ENCODE measurements around the gene MAB21L3. TPM values are rescaled to one million over a fixed set of nuclear protein-coding genes. Genes with fewer than 3 reads are reported as not detected.
"Not testable (repeated sequence)": the region's sequence is repeated elsewhere in the genome, so short reads cannot be mapped to it uniquely, and the experiment has no call there.

The MAB21L3 gene
- total RNA-seq, 1 donor from 2014 or later: not detected

- H3K27me3 ChIP-seq (ENCODE audit: control insufficient read depth in 3 of 3, insufficient read depth in 3 of 3, low read length in 3 of 3): peaks cover 0 to 8% (median 0%) of the 10 kb centered on the region in 3 donors
- H3K4me1 ChIP-seq (ENCODE audit: control insufficient read depth in 3 of 3, insufficient read depth in 3 of 3, low read length in 3 of 3): no peaks in the 10 kb centered on the region
- H3K27ac ChIP-seq (ENCODE audit: low read depth, low read length): no peak overlapping the region
- no peak overlapping the region for H3K4me3 ChIP-seq (ENCODE audit: low read length in 3 of 3)
- no peaks in the 10 kb centered on the region for H3K9me3 ChIP-seq (ENCODE audit: control insufficient read depth in 3 of 3, low read length in 3 of 3)
- H3K36me3 ChIP-seq (ENCODE audit: control insufficient read depth in 3 of 3, insufficient read depth in 3 of 3, low read length in 3 of 3): no peaks in the 10 kb centered on the region
- no peak overlapping the region for H3K9ac ChIP-seq (ENCODE audit: low read depth in 1 of 3, low read length in 3 of 3)
These were observed 20.8 kb downstream of the MAB21L3 start for GRCh38 chr1:116131866-116132605.

- Histone ChIP-seq H3K9me3 (ENCODE audit: control insufficient read depth in 3 of 3, low read length in 3 of 3) (no peaks in the 10 kb centered on the region), H3K4me1 (ENCODE audit: control insufficient read depth in 3 of 3, insufficient read depth in 3 of 3, low read length in 3 of 3) (peaks cover 0 to 2% (median 0%) of the 10 kb centered on the region in 3 donors), H3K27me3 (ENCODE audit: control insufficient read depth in 3 of 3, insufficient read depth in 3 of 3, low read length in 3 of 3) (peaks cover 0 to 5% (median 0%) of the 10 kb centered on the region in 3 donors), H3K36me3 (ENCODE audit: control insufficient read depth in 3 of 3, insufficient read depth in 3 of 3, low read length in 3 of 3) (no peaks in the 10 kb centered on the region), H3K27ac (ENCODE audit: low read depth, low read length) (no peak overlapping the region), H3K4me3 (ENCODE audit: low read length in 3 of 3) (no peak overlapping the region), H3K9ac (ENCODE audit: low read depth in 1 of 3, low read length in 3 of 3) (no peak overlapping the region)
These were observed 22.7 kb downstream of the MAB21L3 start for GRCh38 chr1:116133696-116134475.

GRCh38 chr1:116134476-116134773, 23.2 kb downstream of the MAB21L3 start:
- Histone ChIP-seq H3K4me1 (ENCODE audit: control insufficient read depth in 3 of 3, insufficient read depth in 3 of 3, low read length in 3 of 3) (peaks cover 0 to 5% (median 0%) of the 10 kb centered on the region in 3 donors), H3K27me3 (ENCODE audit: control insufficient read depth in 3 of 3, insufficient read depth in 3 of 3, low read length in 3 of 3) (no peaks in the 10 kb centered on the region), H3K27ac (ENCODE audit: low read depth, low read length) (no peak overlapping the region), H3K4me3 (ENCODE audit: low read length in 3 of 3) (no peak overlapping the region), H3K9me3 (ENCODE audit: control insufficient read depth in 3 of 3, low read length in 3 of 3) (no peaks in the 10 kb centered on the region), H3K36me3 (ENCODE audit: control insufficient read depth in 3 of 3, insufficient read depth in 3 of 3, low read length in 3 of 3) (no peaks in the 10 kb centered on the region), H3K9ac (ENCODE audit: low read depth in 1 of 3, low read length in 3 of 3) (no peak overlapping the region)

- Histone ChIP-seq H3K36me3 (ENCODE audit: control insufficient read depth in 3 of 3, insufficient read depth in 3 of 3, low read length in 3 of 3) (no peaks in the 10 kb centered on the region), H3K4me3 (ENCODE audit: low read length in 3 of 3) (no peak overlapping the region), H3K4me1 (ENCODE audit: control insufficient read depth in 3 of 3, insufficient read depth in 3 of 3, low read length in 3 of 3) (peaks cover 0 to 5% (median 0%) of the 10 kb centered on the region in 3 donors), H3K9ac (ENCODE audit: low read depth in 1 of 3, low read length in 3 of 3) (peak overlapping the region in 1 of 3 donors; percentile 26), H3K27ac (ENCODE audit: low read depth, low read length) (no peak overlapping the region), H3K27me3 (ENCODE audit: control insufficient read depth in 3 of 3, insufficient read depth in 3 of 3, low read length in 3 of 3) (no peaks in the 10 kb centered on the region), H3K9me3 (ENCODE audit: control insufficient read depth in 3 of 3, low read length in 3 of 3) (no peaks in the 10 kb centered on the region)
These were observed 27.1 kb downstream of the MAB21L3 start for GRCh38 chr1:116138277-116138792.

- no peaks in the 10 kb centered on the region for H3K36me3 ChIP-seq (ENCODE audit: control insufficient read depth in 3 of 3, insufficient read depth in 3 of 3, low read length in 3 of 3)
- H3K4me3 ChIP-seq (ENCODE audit: low read length in 3 of 3): no peak overlapping the region
- H3K4me1 ChIP-seq (ENCODE audit: control insufficient read depth in 3 of 3, insufficient read depth in 3 of 3, low read length in 3 of 3): peaks cover 0 to 5% (median 0%) of the 10 kb centered on the region in 3 donors
- no peaks in the 10 kb centered on the region for H3K27me3 ChIP-seq (ENCODE audit: control insufficient read depth in 3 of 3, insufficient read depth in 3 of 3, low read length in 3 of 3)
- no peak overlapping the region for H3K9ac ChIP-seq (ENCODE audit: low read depth in 1 of 3, low read length in 3 of 3)
- peaks cover 0 to 4% (median 0%) of the 10 kb centered on the region in 3 donors for H3K9me3 ChIP-seq (ENCODE audit: control insufficient read depth in 3 of 3, low read length in 3 of 3)
- no peak overlapping the region for H3K27ac ChIP-seq (ENCODE audit: low read depth, low read length)
These were observed 28.5 kb downstream of the MAB21L3 start for GRCh38 chr1:116139592-116140134.

- peaks cover 0 to 4% (median 0%) of the 10 kb centered on the region in 3 donors for H3K9me3 ChIP-seq (ENCODE audit: control insufficient read depth in 3 of 3, low read length in 3 of 3)
- H3K27ac ChIP-seq (ENCODE audit: low read depth, low read length): no peak overlapping the region
- H3K4me1 ChIP-seq (ENCODE audit: control insufficient read depth in 3 of 3, insufficient read depth in 3 of 3, low read length in 3 of 3): peaks cover 0 to under 1% (median 0%) of the 10 kb centered on the region in 3 donors
- H3K4me3 ChIP-seq (ENCODE audit: low read length in 3 of 3): no peak overlapping the region
- no peak overlapping the region for H3K9ac ChIP-seq (ENCODE audit: low read depth in 1 of 3, low read length in 3 of 3)
- no peaks in the 10 kb centered on the region for H3K27me3 ChIP-seq (ENCODE audit: control insufficient read depth in 3 of 3, insufficient read depth in 3 of 3, low read length in 3 of 3)
- H3K36me3 ChIP-seq (ENCODE audit: control insufficient read depth in 3 of 3, insufficient read depth in 3 of 3, low read length in 3 of 3): no peaks in the 10 kb centered on the region
These were observed 33.0 kb downstream of the MAB21L3 start for GRCh38 chr1:116144151-116144550.

GRCh38 chr1:116146447-116147113, 35.4 kb downstream of the MAB21L3 start:
- not testable (repeated sequence) for H3K27ac ChIP-seq (ENCODE audit: low read depth, low read length); H3K4me3 ChIP-seq (ENCODE audit: low read length in 3 of 3); H3K9me3 ChIP-seq (ENCODE audit: control insufficient read depth in 3 of 3, low read length in 3 of 3); H3K27me3 ChIP-seq (ENCODE audit: control insufficient read depth in 3 of 3, insufficient read depth in 3 of 3, low read length in 3 of 3); H3K36me3 ChIP-seq (ENCODE audit: control insufficient read depth in 3 of 3, insufficient read depth in 3 of 3, low read length in 3 of 3); H3K9ac ChIP-seq (ENCODE audit: low read depth in 1 of 3, low read length in 3 of 3)
- H3K4me1 ChIP-seq (ENCODE audit: control insufficient read depth in 3 of 3, insufficient read depth in 3 of 3, low read length in 3 of 3): peaks cover 8 to 15% (median 11%) of the 10 kb centered on the region in 3 donors

- no peaks in the 10 kb centered on the region for H3K36me3 ChIP-seq (ENCODE audit: control insufficient read depth in 3 of 3, insufficient read depth in 3 of 3, low read length in 3 of 3)
- peaks cover 0 to 4% (median 0%) of the 10 kb centered on the region in 3 donors for H3K9me3 ChIP-seq (ENCODE audit: control insufficient read depth in 3 of 3, low read length in 3 of 3)
- H3K27me3 ChIP-seq (ENCODE audit: control insufficient read depth in 3 of 3, insufficient read depth in 3 of 3, low read length in 3 of 3): no peaks in the 10 kb centered on the region
- H3K27ac ChIP-seq (ENCODE audit: low read depth, low read length): no peak overlapping the region
- no peak overlapping the region for H3K4me3 ChIP-seq (ENCODE audit: low read length in 3 of 3)
- no peak overlapping the region for H3K9ac ChIP-seq (ENCODE audit: low read depth in 1 of 3, low read length in 3 of 3)
- H3K4me1 ChIP-seq (ENCODE audit: control insufficient read depth in 3 of 3, insufficient read depth in 3 of 3, low read length in 3 of 3): peaks cover 12 to 19% (median 15%) of the 10 kb centered on the region in 3 donors
These were observed 35.9 kb downstream of the MAB21L3 start for GRCh38 chr1:116147114-116147510.

GRCh38 chr1:116147972-116148371, 36.8 kb downstream of the MAB21L3 start:
- Histone ChIP-seq H3K9me3 (ENCODE audit: control insufficient read depth in 3 of 3, low read length in 3 of 3) (peaks cover 0 to 4% (median 0%) of the 10 kb centered on the region in 3 donors), H3K27me3 (ENCODE audit: control insufficient read depth in 3 of 3, insufficient read depth in 3 of 3, low read length in 3 of 3) (no peaks in the 10 kb centered on the region), H3K4me1 (ENCODE audit: control insufficient read depth in 3 of 3, insufficient read depth in 3 of 3, low read length in 3 of 3) (peaks cover 12 to 19% (median 19%) of the 10 kb centered on the region in 3 donors), H3K4me3 (ENCODE audit: low read length in 3 of 3) (no peak overlapping the region), H3K9ac (ENCODE audit: low read depth in 1 of 3, low read length in 3 of 3) (no peak overlapping the region), H3K27ac (ENCODE audit: low read depth, low read length) (no peak overlapping the region), H3K36me3 (ENCODE audit: control insufficient read depth in 3 of 3, insufficient read depth in 3 of 3, low read length in 3 of 3) (no peaks in the 10 kb centered on the region)

Data from skeletal muscle tissue (tissue), 4 donors.